ENCODE results near the gene BIN1.

DNA sequence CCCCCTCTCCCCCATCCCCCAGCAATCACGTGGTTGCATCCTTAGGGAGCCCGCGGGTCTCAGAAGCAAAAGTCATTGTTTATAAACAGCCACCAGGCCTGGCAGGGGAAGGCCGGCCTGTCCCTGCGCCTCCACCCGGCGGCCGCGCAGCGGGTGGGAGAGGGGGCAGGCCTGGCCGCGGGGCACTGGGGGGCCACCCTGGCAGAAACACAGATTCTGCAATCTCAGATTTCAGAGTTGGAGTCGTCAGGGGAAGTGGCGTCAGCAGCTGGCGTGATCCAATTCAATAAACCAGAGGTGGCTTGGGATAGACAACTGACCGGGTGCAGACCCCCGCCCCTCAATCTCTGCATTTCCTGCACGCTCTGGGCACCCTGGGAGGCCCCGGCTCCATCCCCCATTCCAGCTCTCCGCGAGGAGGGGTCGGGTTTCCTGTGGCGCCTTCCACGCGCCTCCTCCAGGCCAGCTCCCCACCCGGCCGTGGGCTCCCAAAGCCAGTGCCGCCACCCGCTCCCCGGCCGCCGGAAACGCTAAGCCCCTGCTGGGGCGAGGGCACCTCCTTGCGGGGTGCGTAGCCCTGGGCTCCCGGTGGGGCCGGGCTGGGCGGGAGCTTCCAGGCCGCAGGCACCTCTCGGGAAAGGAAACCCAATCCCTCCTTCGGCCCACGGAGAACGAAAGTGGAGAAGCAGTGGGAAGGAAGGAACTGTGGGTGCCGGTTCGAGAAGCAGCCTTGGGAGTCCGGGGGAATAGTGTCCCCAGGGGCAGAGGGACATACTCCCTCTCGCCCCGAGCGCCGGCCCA lies 1.1 kb downstream of the BIN1 start:
- no peak for TF ChIP-seq POLR2A (IDR thresholded peaks at IDR 0.05; ENCODE audit: borderline replicate concordance, extremely low read depth, insufficient read depth, insufficient read length)
- no peak for TF ChIP-seq EZH2phosphoT487 (IDR thresholded peaks at IDR 0.05; ENCODE audit: borderline replicate concordance)
- TF ChIP-seq, protein P1, sequence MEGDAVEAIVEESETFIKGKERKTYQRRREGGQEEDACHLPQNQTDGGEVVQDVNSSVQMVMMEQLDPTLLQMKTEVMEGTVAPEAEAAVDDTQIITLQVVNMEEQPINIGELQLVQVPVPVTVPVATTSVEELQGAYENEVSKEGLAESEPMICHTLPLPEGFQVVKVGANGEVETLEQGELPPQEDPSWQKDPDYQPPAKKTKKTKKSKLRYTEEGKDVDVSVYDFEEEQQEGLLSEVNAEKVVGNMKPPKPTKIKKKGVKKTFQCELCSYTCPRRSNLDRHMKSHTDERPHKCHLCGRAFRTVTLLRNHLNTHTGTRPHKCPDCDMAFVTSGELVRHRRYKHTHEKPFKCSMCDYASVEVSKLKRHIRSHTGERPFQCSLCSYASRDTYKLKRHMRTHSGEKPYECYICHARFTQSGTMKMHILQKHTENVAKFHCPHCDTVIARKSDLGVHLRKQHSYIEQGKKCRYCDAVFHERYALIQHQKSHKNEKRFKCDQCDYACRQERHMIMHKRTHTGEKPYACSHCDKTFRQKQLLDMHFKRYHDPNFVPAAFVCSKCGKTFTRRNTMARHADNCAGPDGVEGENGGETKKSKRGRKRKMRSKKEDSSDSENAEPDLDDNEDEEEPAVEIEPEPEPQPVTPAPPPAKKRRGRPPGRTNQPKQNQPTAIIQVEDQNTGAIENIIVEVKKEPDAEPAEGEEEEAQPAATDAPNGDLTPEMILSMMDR (IDR thresholded peaks at IDR 0.05 in 2 of 3, conservative IDR thresholded peaks at IDR 0.05 in 1 of 3; ENCODE audit: borderline replicate concordance in 1 of 3, insufficient read depth in 1 of 3, low read depth in 2 of 3, low read length in 2 of 3) = no peak
- no peak for TF ChIP-seq ZBTB33 (IDR thresholded peaks at IDR 0.05; ENCODE audit: extremely low read depth, insufficient replicate concordance, low read length)
- TF ChIP-seq ZNF274 (IDR thresholded peaks at IDR 0.05; ENCODE audit: low read depth, low read length) = no peak
- TF ChIP-seq SIN3A (IDR thresholded peaks at IDR 0.05; ENCODE audit: low read depth) = no peak
- TF ChIP-seq EZH2 (IDR thresholded peaks at IDR 0.05) = no peak
- no peak for TF ChIP-seq EGR1 (IDR thresholded peaks at IDR 0.05; ENCODE audit: low read depth)
